GM21381 (cell line): ENCODE data around the gene SEZ6.

ENCODE experiments used
- ATAC-seq: cut with Tn5 transposase; IDR thresholded peaks from one replicate; pipeline ENCODE4 v1.9.1; 2021; ENCODE audit warnings: mild to moderate bottlenecking, moderate library complexity; ENCODE audit not compliant: unreplicated experiment

SEZ6 gene

DNA sequence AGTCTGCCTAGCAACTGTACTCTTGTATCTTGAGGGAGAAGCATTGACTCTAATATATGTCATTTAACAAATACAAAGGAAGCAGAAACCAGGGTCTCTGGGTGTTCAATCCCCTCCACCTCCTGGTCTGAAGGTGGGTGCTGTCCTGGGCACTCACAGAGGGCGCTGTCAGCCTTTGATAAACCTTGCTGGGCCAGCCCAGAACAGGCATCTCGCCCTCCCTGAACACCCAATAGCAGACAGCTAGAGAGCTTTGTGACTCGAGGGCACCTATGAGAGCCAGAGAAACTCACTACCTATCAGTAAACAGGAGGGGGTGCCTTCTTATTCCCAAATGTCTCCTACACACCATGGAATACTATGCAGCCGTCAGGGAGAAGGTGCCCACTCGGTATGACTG lies 30.8 kb upstream of the SEZ6 start:
- no peak for ATAC-seq

GRCh38 chr17:29034510-29034909 lies 28.7 kb upstream of the SEZ6 start:
- no peak for ATAC-seq

DNA sequence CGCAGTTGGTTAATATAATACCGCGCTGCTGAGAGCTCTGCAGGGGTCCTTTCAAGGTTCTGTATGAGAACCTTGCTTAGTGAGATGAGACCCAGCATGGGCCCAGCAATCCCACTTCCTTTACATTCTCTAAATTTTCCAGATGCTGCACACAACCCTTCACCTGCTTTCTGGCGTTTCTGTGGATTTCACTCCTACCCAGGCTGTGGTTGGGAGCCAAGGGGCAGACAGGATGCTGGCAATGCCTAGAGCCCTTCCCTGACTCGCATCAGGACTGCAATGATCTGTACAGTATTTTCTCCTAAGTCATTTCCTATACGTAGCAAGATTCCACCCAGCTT lies 27.0 kb upstream of the SEZ6 start:
- ATAC-seq = no peak

- ATAC-seq = no peak
Measured at GRCh38 chr17:29032013-29032856, 26.4 kb upstream of the SEZ6 start.

DNA sequence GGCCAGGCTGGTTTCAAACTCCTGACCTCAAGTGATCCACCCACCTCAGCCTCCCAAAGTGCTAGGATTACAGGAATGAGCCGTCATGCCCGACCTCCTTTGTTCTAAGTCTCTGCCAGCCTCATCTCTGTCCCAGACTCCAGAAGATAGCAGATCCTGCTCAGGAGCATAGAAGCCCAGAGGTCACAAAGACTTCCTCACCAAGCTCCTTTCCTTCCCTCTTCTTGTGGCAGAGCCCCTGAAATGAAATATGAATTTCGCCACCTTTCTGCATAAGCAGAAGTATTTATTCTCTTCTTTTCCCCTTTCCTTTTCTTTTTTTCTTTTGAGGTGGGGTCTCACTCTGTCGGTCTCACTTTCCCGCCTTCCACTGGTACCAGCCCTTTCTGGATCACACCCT lies 25.7 kb upstream of the SEZ6 start:
- no peak for ATAC-seq

DNA sequence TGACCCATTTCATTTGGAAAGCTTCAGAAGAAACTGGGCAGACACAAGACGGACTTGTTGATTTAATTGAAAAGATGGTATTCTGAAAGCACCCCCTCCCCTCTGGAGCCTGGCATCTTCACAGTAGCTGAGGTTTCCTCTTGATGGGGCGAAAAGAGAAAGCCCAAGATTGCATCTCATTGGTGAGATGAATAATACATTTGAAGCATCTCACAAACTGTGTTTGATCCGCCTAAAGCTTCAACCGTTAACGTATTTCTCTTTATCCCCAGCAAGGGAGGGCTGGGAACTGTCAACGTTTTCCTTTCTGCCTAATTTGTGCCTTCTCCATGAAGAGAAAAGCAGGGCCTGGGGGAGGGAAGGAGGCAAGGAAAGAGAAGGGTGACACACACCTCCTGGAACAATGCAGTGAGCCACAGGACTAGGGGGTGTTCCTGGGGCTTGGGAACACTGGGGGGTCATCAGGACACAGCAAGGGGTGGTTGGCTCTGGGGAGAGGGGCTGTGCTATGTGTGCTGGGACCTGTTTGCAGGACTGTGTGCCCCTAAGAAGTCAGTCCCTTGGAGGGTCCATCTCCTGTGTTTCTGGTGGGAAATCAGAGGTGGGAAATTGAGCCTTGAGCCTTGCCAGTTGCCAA lies 18.6 kb upstream of the SEZ6 start:
- no peak for ATAC-seq

DNA sequence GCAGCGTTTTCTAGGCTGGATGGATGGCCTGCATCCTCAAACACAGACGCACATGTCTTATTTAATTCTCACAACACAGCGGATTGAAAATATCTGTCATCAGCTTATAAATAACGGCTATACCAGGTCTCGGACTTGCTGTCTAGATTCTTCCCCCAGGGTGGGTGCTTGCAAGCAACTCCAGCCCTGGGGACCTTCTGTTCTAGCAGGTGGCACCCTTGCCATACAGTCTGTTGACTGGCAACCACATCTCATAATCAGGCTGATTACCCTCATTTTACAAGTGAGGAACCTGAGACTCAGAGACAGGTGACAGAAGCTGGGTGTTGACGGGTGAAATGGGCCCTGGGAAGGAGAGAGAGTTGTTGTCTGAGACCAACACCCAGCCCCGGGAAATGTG lies 16.2 kb upstream of the SEZ6 start:
- no peak for ATAC-seq

DNA sequence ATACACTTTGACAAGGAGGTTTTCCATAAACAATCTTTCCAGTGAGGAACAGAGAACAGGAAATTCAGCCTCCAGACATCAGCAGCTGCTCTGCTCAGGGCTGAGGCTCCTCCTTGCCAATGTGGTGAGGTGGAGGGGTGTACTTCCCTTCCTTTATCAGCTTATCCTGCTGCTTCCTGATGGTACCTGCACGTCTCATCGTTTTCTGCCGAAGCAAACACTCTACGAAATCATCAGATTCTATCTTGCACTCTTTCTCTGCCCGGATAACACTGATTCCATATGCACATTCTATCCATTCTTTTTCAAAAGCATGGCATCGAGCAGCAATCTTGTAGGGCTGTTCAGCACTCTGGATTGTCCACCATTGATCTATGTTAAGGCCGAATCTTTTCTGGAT lies 15.4 kb upstream of the SEZ6 start:
- no peak for ATAC-seq

GRCh38 chr17:29020576-29020975 lies 14.7 kb upstream of the SEZ6 start:
- ATAC-seq = no peak

GRCh38 chr17:29019475-29020181 lies 13.8 kb upstream of the SEZ6 start:
- no peak for ATAC-seq

DNA sequence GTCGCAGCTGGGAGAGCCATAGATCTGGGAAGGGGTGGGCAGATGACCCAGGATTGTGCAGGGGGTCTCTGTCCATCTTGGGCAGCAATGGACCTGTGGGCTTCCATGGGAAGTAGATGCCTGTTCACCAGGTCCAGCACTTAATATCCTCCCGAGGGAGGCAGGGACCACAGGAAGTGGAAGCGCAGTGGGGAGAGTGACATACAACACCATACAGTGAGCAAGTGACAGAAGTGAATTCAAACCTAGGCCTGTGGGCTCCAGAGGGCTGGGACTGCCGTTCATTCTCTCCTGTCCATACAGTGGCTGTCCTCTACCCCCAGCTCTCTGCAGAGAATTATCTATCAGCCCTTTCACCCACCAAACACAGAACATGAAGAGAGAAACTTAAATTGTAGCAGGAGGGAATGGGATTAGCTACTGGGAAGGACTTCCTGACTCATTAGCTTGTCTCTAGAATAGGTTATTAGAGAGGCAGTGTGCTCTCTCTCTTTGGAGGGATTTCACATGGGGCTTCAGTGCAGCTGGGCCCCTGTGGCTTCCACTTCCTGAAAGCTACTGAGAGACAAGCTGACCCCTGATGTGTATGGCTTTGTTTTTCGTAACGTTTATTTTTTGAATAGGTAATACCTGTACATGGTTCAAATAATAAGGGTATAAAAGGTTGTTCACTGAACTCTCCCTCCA lies 13.1 kb upstream of the SEZ6 start:
- ATAC-seq = no peak

- ATAC-seq = no peak
Measured at GRCh38 chr17:29016345-29017210, 10.7 kb upstream of the SEZ6 start.

DNA sequence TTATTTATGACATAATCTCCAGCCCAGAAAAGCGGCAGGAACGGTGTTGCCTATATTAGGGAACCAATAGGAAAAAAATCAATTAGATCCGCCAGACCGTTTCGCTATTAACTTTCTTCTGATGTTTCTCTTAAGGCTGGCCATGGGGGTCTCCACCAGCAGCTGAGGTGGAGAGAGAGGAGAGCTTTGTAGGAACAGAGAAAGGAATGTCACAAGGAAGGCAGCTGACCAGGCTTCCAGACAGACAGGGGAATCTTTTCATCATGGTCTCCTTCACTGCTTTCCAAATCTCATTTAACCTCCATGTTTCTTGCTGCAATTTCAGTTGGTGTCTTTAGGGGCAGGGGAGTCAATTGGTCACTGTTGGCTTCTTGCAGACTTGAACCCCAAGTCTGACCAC lies 8.9 kb upstream of the SEZ6 start:
- no peak for ATAC-seq

DNA sequence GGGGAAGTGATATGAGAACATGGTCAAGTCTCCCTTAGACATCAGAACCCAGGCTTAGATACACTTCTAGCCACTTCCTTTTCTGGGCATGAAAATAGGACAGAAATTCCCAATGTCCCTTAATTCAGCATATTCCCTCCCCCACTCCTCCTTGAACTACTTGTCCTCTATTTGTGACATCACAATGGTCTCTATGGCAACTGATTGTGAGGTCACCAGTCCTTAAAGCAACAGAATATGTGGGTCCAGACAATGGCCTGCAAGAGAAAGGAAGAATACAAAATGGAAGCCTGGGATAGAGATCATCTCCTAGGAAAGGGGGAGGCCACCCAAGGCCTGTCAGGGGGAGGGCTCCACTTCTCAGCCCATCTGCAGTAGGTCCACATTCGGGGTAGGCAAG lies 6.7 kb upstream of the SEZ6 start:
- no peak for ATAC-seq

- ATAC-seq = no peak
Measured at GRCh38 chr17:29010586-29010985, 4.8 kb upstream of the SEZ6 start.

GRCh38 chr17:29010129-29010528 lies 4.3 kb upstream of the SEZ6 start:
- no peak for ATAC-seq

DNA sequence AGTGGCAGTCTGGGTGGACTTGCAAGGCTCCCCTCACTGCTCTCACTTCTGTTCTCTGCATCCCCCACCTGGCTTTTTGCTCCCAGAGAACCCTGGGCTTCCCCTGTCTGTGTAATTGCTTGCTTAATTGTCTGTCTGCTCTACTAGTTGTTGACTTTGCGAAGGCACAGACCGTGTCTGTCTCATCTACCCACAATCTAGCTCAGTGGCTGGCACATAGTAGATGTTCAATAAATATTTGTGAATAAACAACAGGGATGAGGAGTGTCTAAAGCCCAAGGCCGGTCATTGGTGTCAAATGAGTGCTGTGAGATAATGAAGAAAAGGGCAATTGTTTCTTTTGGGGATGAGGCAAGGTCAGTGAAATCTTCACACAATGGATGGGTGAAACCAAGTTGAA lies 2.8 kb upstream of the SEZ6 start:
- ATAC-seq = no peak

DNA sequence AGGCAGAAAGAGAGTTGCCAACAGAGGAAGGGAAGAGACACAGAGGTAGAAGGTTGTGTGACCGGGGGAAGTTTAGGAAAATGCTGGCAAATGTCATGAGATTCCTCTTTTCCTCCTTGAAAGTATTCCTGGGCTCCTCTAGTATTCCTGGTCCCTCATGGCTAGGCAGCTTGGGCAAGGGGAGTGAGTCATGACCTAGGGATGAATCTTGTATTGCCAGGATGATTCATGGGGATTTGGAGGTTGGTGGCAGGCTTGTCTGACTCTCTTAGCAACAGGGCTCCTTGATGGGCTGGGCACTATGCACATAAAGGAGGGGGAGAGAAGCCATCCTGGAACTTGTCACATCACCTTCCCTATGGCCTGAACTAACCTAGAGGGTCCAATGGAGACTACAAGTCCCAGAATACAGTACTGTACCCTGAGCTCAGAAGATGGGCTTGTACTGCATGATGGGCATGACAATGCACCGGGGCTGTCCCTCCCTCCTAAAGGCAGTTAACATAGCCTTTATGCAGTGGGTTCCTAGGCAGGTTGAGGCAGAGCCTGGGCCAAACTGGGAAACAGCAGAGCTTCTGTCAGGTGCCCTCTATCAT lies 2.1 kb upstream of the SEZ6 start:
- ATAC-seq = no peak

DNA sequence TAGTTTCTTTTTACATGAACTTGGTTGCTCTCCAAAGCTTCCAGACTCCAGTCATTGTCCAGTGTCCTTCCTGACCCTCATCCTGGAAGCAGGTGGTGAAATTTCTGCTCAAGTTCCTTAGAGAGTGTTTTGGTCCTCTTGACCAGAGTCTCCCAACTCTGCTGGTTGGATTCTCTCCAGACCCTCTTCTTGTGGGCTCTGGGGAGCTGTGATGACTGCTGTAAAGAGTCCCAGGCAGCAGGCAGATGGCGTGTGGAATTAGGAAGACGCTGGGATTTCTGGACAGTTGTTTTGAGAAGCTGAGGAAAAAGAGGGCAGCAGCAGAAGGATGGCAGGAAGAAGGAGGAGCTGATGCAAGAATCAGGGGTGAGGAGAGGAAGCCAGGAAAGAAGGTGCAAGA lies 1.6 kb upstream of the SEZ6 start:
- no peak for ATAC-seq

- no peak for ATAC-seq
Measured at GRCh38 chr17:29004081-29004692, 1.6 kb downstream of the SEZ6 start.
